Ascending aorta (tissue), 2 donors: Measurements from ENCODE around the gene SHQ1. TPM values are rescaled to one million over a fixed set of nuclear protein-coding genes. Genes with fewer than 3 reads are reported as not detected.

Experiments
- DNase-seq, 2 donors: peaks; one replicate each; pipeline ENCODE4 v3.0.0-alpha.2; 2019; ENCODE audit warnings: low spot score in 2 of 2
- H3K27ac ChIP-seq, 2 donors: fragments of 200-600 bp; sonication (generic); one replicate each; pipeline ENCODE4 v1.5.1; 2016 to 2017; ENCODE audit warnings: mild to moderate bottlenecking in 1 of 2
- H3K27me3 ChIP-seq: fragments of 200-600 bp; sonication (generic); one replicate; pipeline ENCODE4 v1.5.1; 2017
- H3K36me3 ChIP-seq, 2 donors: fragments of 200-600 bp; sonication (generic); one replicate each; pipeline ENCODE4 v1.5.1; 2016
- H3K4me1 ChIP-seq, 2 donors: fragments of 200-600 bp; sonication (generic); one replicate each; pipeline ENCODE4 v1.5.1; 2016 to 2017; ENCODE audit warnings: mild to moderate bottlenecking in 1 of 2
- H3K4me3 ChIP-seq, 2 donors: fragments of 200-600 bp; sonication (generic); one replicate each; pipeline ENCODE4 v1.5.1; 2016 to 2017; ENCODE audit warnings: mild to moderate bottlenecking in 1 of 2
- H3K9me3 ChIP-seq, 2 donors: fragments of 200-600 bp; sonication (generic); one replicate each; pipeline ENCODE4 v1.5.1; 2016
- CTCF ChIP-seq, 3 experiments: fragments of 200-600 bp in 2 of 3; fragments of 450-650 bp in 1 of 3; sonication (generic) in 2 of 3; IDR thresholded peaks; one replicate each; pipeline ENCODE4 v1.5.1; 2016 to 2019; ENCODE audit warnings: antibody characterized with exemption in 3 of 3, mild to moderate bottlenecking in 1 of 3, moderate library complexity in 1 of 3
- intact Hi-C: fragments of 100-400 bp; cut with DNase I; formaldehyde crosslinking; loops from one replicate; pipeline ENCODE4 v1.15.1; 2023
- total RNA-seq: library from RNA; depleted of rRNA; stranded (reverse); fragments of >200 nt; gene quantifications from one replicate; pipeline ENCODE4 v1.1.0, GENCODE V29; 2016

The SHQ1 gene
- total RNA-seq, 1 donor from 2014 or later, result 4.2 TPM

- TF ChIP-seq CTCF (IDR thresholded peaks at IDR 0.05), result no peak
- Histone ChIP-seq H3K9me3 (no peaks in the 10 kb centered on the region), H3K4me1 (no peaks in the 10 kb centered on the region), H3K27ac (no peak overlapping the region), H3K36me3 (no peaks in the 10 kb centered on the region), H3K4me3 (no peak overlapping the region), H3K27me3 (no peaks in the 10 kb centered on the region)
- intact Hi-C loops, result no loop called here
- no peak for DNase-seq
Observed at GRCh38 chr3:72860846-72861245, 12.6 kb upstream of the SHQ1 start.

- TF ChIP-seq CTCF (IDR thresholded peaks at IDR 0.05), result no peak
- Histone ChIP-seq H3K36me3 (no peaks in the 10 kb centered on the region), H3K9me3 (no peaks in the 10 kb centered on the region), H3K4me1 (no peaks in the 10 kb centered on the region), H3K4me3 (no peak overlapping the region), H3K27ac (no peak overlapping the region), H3K27me3 (no peaks in the 10 kb centered on the region)
- intact Hi-C loops, result no loop called here
- DNase-seq, result no peak
Observed at GRCh38 chr3:72860053-72860452, 11.8 kb upstream of the SHQ1 start.

- Histone ChIP-seq H3K4me3 (no peak overlapping the region), H3K9me3 (no peaks in the 10 kb centered on the region), H3K27me3 (no peaks in the 10 kb centered on the region), H3K36me3 (no peaks in the 10 kb centered on the region), H3K27ac (no peak overlapping the region), H3K4me1 (no peaks in the 10 kb centered on the region)
- DNase-seq, result no peak
- intact Hi-C loops, result no loop called here
- no peak for TF ChIP-seq CTCF (IDR thresholded peaks at IDR 0.05)
Observed at GRCh38 chr3:72855001-72855400, 6.8 kb upstream of the SHQ1 start.

GRCh38 chr3:72848703-72849081 is 447 bp upstream of the SHQ1 start:
- no peak overlapping the region for H3K27ac ChIP-seq
- TF ChIP-seq CTCF (IDR thresholded peaks at IDR 0.05), result no peak
- H3K36me3 ChIP-seq, result no peaks in the 10 kb centered on the region
- intact Hi-C loops, result loop anchor here (1.0 to 5.0 kb wide), 4 partner anchors 38 to 209 kb away; no protein-coding TSS in a partner anchor
- no peaks in the 10 kb centered on the region for H3K9me3 ChIP-seq
- H3K27me3 ChIP-seq, result no peaks in the 10 kb centered on the region
- H3K4me1 ChIP-seq, result peaks cover 7 to 9% of the 10 kb centered on the region in 2 donors
- peak overlapping the region; percentile 81 to 93 for H3K4me3 ChIP-seq
- no peak for DNase-seq

GRCh38 chr3:72847282-72847681 is 963 bp downstream of the SHQ1 start:
- peak overlapping the region; percentile 76 to 82 for H3K27ac ChIP-seq
- H3K27me3 ChIP-seq, result no peaks in the 10 kb centered on the region
- peaks cover 7 to 9% of the 10 kb centered on the region in 2 donors for H3K4me1 ChIP-seq
- intact Hi-C loops, result loop anchor here (5.0 kb wide), 2 partner anchors 90 to 210 kb away; no protein-coding TSS in a partner anchor
- H3K36me3 ChIP-seq, result no peaks in the 10 kb centered on the region
- DNase-seq, result no peak
- H3K9me3 ChIP-seq, result no peaks in the 10 kb centered on the region
- peak overlapping the region; percentile 81 to 93 for H3K4me3 ChIP-seq
- no peak for TF ChIP-seq CTCF (IDR thresholded peaks at IDR 0.05)

- intact Hi-C loops, result loop anchor here (5.0 kb wide), 2 partner anchors 91 to 211 kb away; no protein-coding TSS in a partner anchor
- peaks cover 7 to 9% of the 10 kb centered on the region in 2 donors for H3K4me1 ChIP-seq
- no peak for DNase-seq
- no peak for TF ChIP-seq CTCF (IDR thresholded peaks at IDR 0.05)
- peaks cover 0 to 7% of the 10 kb centered on the region in 2 donors for H3K36me3 ChIP-seq
- H3K27ac ChIP-seq, result no peak overlapping the region
- no peaks in the 10 kb centered on the region for H3K9me3 ChIP-seq
- H3K4me3 ChIP-seq, result no peak overlapping the region
- H3K27me3 ChIP-seq, result no peaks in the 10 kb centered on the region
Observed at GRCh38 chr3:72846166-72846565, 2.1 kb downstream of the SHQ1 start.
